Smooth muscle cell (in vitro differentiated cells): ENCODE data around the gene DPAGT1. TPM values are rescaled to one million over a fixed set of nuclear protein-coding genes. Genes with fewer than 3 reads are reported as not detected.

Experiments
- DNase-seq: peaks from one replicate; lab custom pipeline; 2025; ENCODE audit not compliant: unreplicated experiment; lab: John Stamatoyannopoulos, UW
- H2AFZ ChIP-seq: fragments of 200-600 bp; sonication (generic); 2 replicates; pipeline ENCODE4 v1.6.0; 2016; ENCODE audit warnings: antibody characterized with exemption, low read depth, mild to moderate bottlenecking
- H3F3A ChIP-seq: fragments of 200-600 bp; sonication (generic); 2 replicates; pipeline ENCODE4 v1.6.0; 2017; ENCODE audit warnings: antibody characterized with exemption, low read depth
- H3K27ac ChIP-seq: fragments of 200-600 bp; sonication (generic); 2 replicates; pipeline ENCODE4 v1.5.1; 2016; ENCODE audit warnings: low read depth, mild to moderate bottlenecking
- H3K27me3 ChIP-seq: fragments of 200-600 bp; sonication (generic); 2 replicates; pipeline ENCODE4 v1.6.1; 2016; ENCODE audit warnings: low read depth, mild to moderate bottlenecking
- H3K36me3 ChIP-seq: fragments of 200-600 bp; sonication (generic); 2 replicates; pipeline ENCODE4 v1.5.1; 2016; ENCODE audit warnings: low read depth
- H3K4me1 ChIP-seq: fragments of 200-600 bp; sonication (generic); 2 replicates; pipeline ENCODE4 v1.5.1; 2016; ENCODE audit warnings: low read depth
- H3K4me2 ChIP-seq: fragments of 200-600 bp; sonication (generic); 2 replicates; pipeline ENCODE4 v1.6.0; 2016; ENCODE audit warnings: mild to moderate bottlenecking
- H3K4me3 ChIP-seq: fragments of 200-600 bp; sonication (generic); 2 replicates; pipeline ENCODE4 v1.5.1; 2016; ENCODE audit warnings: mild to moderate bottlenecking
- H3K79me2 ChIP-seq: fragments of 200-600 bp; sonication (generic); 2 replicates; pipeline ENCODE4 v1.6.0; 2016; ENCODE audit warnings: low read depth, mild to moderate bottlenecking
- H3K9ac ChIP-seq: fragments of 200-600 bp; sonication (generic); 2 replicates; pipeline ENCODE4 v1.6.0; 2016; ENCODE audit warnings: low read depth
- H3K9me3 ChIP-seq: fragments of 200-600 bp; sonication (generic); replicated peaks from 2 replicates; pipeline ENCODE4 v1.5.1; 2016; ENCODE audit warnings: low read depth
- H4K20me1 ChIP-seq: fragments of 200-600 bp; sonication (generic); 2 replicates; pipeline ENCODE4 v1.6.0; 2016; ENCODE audit warnings: low read depth
- WGBS: methylation state at CpG from one replicate; pipeline ENCODE4 v1.1.7; 2016; ENCODE audit warnings: low lambda C conversion rate; 5-methylcytosine and 5-hydroxymethylcytosine counted together
- polyA plus RNA-seq: library from polyadenylated mRNA; unstranded; fragments of >200 nt; fragmentation: Nextera tagmentation; extraction: Ambion mirVana; gene quantifications from 2 replicates; pipeline ENCODE4 v1.2.1, GENCODE V29; 2016
- total RNA-seq: library from RNA; depleted of rRNA; stranded (reverse); fragments of >200 nt; gene quantifications from 2 replicates; pipeline ENCODE4 v1.2.3, GENCODE V29; 2014
- TF ChIP-seq, protein P1 (sequence below): fragments of 200-600 bp; sonication (generic); IDR thresholded peaks from 2 replicates; pipeline ENCODE4 v1.5.1; 2017; ENCODE audit warnings: borderline replicate concordance, mild to moderate bottlenecking, antibody characterized with exemption; ENCODE audit not compliant: insufficient read depth, poor library complexity, severe bottlenecking

DPAGT1 gene
- total and polyA plus RNA-seq, 2 experiments from 2014 or later: 40.5 to 73.7 TPM

- Histone ChIP-seq H3K4me3 (peak overlapping the region; percentile 73), H3K27ac (no peak overlapping the region), H2AFZ (peak overlapping the region; percentile 98), H3K4me1 (peaks cover 4% of the 10 kb centered on the region), H3K36me3 (no peaks in the 10 kb centered on the region), H3K27me3 (peaks cover 27% of the 10 kb centered on the region), H3K9ac (no peak overlapping the region), H3K79me2 (no peaks in the 10 kb centered on the region), H3K4me2 (peak overlapping the region; percentile 98), H4K20me1 (no peaks in the 10 kb centered on the region), H3F3A (no peaks in the 10 kb centered on the region), H3K9me3 (no peaks in the 10 kb centered on the region)
- TF ChIP-seq, protein P1, sequence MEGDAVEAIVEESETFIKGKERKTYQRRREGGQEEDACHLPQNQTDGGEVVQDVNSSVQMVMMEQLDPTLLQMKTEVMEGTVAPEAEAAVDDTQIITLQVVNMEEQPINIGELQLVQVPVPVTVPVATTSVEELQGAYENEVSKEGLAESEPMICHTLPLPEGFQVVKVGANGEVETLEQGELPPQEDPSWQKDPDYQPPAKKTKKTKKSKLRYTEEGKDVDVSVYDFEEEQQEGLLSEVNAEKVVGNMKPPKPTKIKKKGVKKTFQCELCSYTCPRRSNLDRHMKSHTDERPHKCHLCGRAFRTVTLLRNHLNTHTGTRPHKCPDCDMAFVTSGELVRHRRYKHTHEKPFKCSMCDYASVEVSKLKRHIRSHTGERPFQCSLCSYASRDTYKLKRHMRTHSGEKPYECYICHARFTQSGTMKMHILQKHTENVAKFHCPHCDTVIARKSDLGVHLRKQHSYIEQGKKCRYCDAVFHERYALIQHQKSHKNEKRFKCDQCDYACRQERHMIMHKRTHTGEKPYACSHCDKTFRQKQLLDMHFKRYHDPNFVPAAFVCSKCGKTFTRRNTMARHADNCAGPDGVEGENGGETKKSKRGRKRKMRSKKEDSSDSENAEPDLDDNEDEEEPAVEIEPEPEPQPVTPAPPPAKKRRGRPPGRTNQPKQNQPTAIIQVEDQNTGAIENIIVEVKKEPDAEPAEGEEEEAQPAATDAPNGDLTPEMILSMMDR: no peak
- 0% methylated on average over 15 of the region's 16 CpGs for WGBS
- DNase-seq: no peak
Observed at GRCh38 chr11:119148720-119149017, 47.0 kb upstream of the DPAGT1 start.

GRCh38 chr11:119147604-119148333 lies 46.1 kb upstream of the DPAGT1 start:
- no peaks in the 10 kb centered on the region for H3F3A ChIP-seq
- H3K9me3 ChIP-seq: no peaks in the 10 kb centered on the region
- no peak overlapping the region for H3K27ac ChIP-seq
- H4K20me1 ChIP-seq: no peaks in the 10 kb centered on the region
- DNase-seq: no peak
- H3K9ac ChIP-seq: no peak overlapping the region
- H3K27me3 ChIP-seq: peaks cover 27% of the 10 kb centered on the region
- H3K79me2 ChIP-seq: no peaks in the 10 kb centered on the region
- TF ChIP-seq, protein P1: no peak
- H3K4me1 ChIP-seq: peaks cover 4% of the 10 kb centered on the region
- no peak overlapping the region for H3K4me3 ChIP-seq
- WGBS: 49% methylated on average over 6 of the region's 6 CpGs
- no peak overlapping the region for H3K4me2 ChIP-seq
- no peak overlapping the region for H2AFZ ChIP-seq
- no peaks in the 10 kb centered on the region for H3K36me3 ChIP-seq

DNA sequence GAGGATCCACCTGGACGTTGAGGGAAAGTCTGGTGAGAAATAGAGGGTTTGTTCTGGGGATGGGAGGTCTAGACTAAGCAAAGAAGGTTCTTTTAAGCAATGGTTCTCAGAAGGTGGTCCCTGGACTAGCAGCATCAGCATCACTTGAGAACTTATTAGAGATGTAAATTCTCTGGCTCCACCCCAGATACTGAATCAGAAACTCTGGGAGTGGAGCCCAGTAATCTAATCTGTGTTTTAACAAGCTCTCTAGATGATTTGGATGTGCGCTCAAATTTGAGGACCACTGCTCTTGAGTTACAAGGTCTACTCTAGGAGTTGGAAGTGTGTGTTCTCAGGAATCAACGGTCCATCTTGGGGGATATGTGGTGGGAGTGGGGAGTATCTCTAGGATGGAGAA lies 43.9 kb upstream of the DPAGT1 start:
- Histone ChIP-seq H3F3A (no peaks in the 10 kb centered on the region), H3K9me3 (no peaks in the 10 kb centered on the region), H3K36me3 (no peaks in the 10 kb centered on the region), H3K4me3 (no peak overlapping the region), H3K27me3 (peaks cover 27% of the 10 kb centered on the region), H2AFZ (no peak overlapping the region), H3K4me1 (peaks cover 4% of the 10 kb centered on the region), H3K4me2 (no peak overlapping the region), H3K79me2 (no peaks in the 10 kb centered on the region), H4K20me1 (no peaks in the 10 kb centered on the region), H3K9ac (no peak overlapping the region), H3K27ac (no peak overlapping the region)
- DNase-seq: no peak
- TF ChIP-seq, protein P1: no peak
- 61% methylated on average over 3 of the region's 3 CpGs for WGBS
